Central memory CD8-positive, alpha-beta T cell (primary cell): ENCODE results near the gene INHBE.
"Not testable (repeated sequence)": the region's sequence is repeated elsewhere in the genome, so short reads cannot be mapped to it uniquely, and the experiment has no call there.

ENCODE experiments used
- ATAC-seq: fragments of 150-1000 bp; cut with Tn5 transposase; replicated peaks from 2 replicates; pipeline ENCODE4 v1.10.0; 2022; ENCODE audit warnings: mild to moderate bottlenecking, moderate FRiP score, moderate number of reproducible peaks; ENCODE audit not compliant: poor library complexity, severe bottlenecking; ENCODE audit errors: extremely low read depth
- DNase-seq, 2 donors: peaks; one replicate each; pipeline ENCODE4 v3.0.0; 2021; ENCODE audit warnings: low spot score in 2 of 2
- H3K27ac Mint-ChIP-seq: one replicate; pipeline ENCODE4 v1.8.0; 2022; ENCODE audit warnings: low read depth, mild to moderate bottlenecking, moderate library complexity, mixed read lengths
- H3K27me3 Mint-ChIP-seq: one replicate; pipeline ENCODE4 v1.8.0; 2022; ENCODE audit warnings: mixed read lengths
- H3K36me3 Mint-ChIP-seq: one replicate; pipeline ENCODE4 v1.8.0; 2022; ENCODE audit warnings: mild to moderate bottlenecking, moderate library complexity, mixed read lengths; ENCODE audit not compliant: insufficient read depth
- H3K4me1 Mint-ChIP-seq: one replicate; pipeline ENCODE4 v1.8.0; 2022; ENCODE audit warnings: mixed read lengths
- H3K4me3 Mint-ChIP-seq: one replicate; pipeline ENCODE4 v1.8.0; 2022; ENCODE audit warnings: mild to moderate bottlenecking, moderate library complexity, mixed read lengths
- H3K9me3 Mint-ChIP-seq: one replicate; pipeline ENCODE4 v1.8.0; 2022; ENCODE audit warnings: mixed read lengths

The INHBE gene

GRCh38 chr12:57502311-57502969, 47.3 kb downstream of the INHBE start:
- ATAC-seq, H3K27me3 Mint-ChIP-seq, DNase-seq, H3K4me1 Mint-ChIP-seq, H3K4me3 Mint-ChIP-seq, H3K27ac Mint-ChIP-seq, H3K9me3 Mint-ChIP-seq: not testable (repeated sequence)
- peaks cover 80% of the 10 kb centered on the region for H3K36me3 Mint-ChIP-seq

GRCh38 chr12:57506541-57506940, 51.4 kb downstream of the INHBE start:
- H3K27me3 Mint-ChIP-seq, DNase-seq, H3K9me3 Mint-ChIP-seq, ATAC-seq, H3K27ac Mint-ChIP-seq, H3K4me1 Mint-ChIP-seq, H3K4me3 Mint-ChIP-seq: not testable (repeated sequence)
- H3K36me3 Mint-ChIP-seq: peaks cover 56% of the 10 kb centered on the region
